ENCODE results near the gene GDPD1.
"Not testable (repeated sequence)": the region's sequence is repeated elsewhere in the genome, so short reads cannot be mapped to it uniquely, and the experiment has no call there.

The GDPD1 gene
- 2.9 to 3.6 reads per million in 2 donors for total RNA-seq

DNA sequence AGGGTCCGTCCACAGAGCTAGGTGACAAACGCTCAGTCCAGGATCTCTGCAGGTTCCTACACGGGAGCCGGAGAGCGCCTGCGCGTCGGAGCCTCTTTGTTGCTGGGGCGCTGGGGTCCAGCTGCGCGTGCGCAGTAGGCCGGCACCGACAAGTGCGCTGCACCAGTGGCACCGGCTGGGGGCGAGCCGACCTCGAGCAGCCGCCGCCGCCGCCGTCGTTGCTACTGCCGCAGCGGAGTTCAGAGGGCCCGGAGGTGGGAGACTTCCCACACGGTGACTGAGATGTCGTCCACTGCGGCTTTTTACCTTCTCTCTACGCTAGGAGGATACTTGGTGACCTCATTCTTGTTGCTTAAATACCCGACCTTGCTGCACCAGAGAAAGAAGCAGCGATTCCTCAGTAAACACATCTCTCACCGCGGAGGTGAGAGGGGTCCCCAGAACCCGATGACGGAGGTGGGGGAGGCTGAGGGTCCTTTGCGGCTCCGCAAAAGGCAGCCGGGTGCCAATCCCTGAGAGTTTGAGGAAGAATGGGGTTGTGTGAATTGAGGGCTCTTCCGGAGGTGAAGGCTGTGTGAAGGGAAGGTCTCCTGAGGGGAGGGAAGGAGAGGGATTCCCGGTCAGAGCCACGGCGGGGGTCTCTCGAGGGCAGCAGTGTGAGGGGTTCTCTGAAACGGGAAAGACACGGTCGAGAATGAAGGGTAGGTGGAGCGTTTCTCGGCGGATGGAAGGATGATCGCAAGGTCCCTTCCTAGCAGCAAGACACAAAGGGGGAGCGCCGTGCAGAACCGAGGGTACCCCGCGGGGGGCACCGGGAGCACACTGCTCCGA, at the start of gene GDPD1:
GDPD1 (plus strand) TSS at position 184 of the 831 bp plus-strand sequence; CDS start at position 283, 99 bp downstream.
- DNase-seq = peak; percentile 95

DNA sequence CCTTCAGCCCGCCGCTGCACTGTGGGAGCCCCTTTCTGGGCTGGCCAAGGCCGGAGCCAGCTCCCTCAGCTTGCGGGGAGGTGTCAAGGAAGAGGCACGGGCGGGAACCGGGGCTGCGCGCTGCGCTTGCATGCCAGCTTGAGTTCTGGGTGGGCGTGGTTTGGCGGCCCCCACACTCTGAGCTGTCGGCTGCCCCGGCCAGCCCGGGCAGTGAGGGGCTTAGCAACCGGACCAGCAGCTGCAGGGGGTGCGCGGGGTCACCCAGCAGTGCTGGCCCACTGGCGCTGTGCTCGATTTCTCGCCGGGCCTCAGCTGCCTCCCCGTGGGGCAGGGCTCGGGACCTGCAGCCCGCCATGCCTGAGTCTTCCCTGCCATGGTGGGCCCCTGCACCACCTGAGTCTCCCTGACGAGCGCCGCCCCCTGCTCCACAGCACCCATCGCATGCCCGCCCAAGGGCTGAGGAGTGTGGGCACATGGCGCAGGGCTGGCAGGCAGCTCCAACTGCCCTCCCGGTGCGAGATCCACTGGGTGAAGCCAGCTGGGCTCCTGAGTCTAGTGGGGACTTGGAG, 47.8 kb upstream of the GDPD1 start:
- no peak for DNase-seq

DNA sequence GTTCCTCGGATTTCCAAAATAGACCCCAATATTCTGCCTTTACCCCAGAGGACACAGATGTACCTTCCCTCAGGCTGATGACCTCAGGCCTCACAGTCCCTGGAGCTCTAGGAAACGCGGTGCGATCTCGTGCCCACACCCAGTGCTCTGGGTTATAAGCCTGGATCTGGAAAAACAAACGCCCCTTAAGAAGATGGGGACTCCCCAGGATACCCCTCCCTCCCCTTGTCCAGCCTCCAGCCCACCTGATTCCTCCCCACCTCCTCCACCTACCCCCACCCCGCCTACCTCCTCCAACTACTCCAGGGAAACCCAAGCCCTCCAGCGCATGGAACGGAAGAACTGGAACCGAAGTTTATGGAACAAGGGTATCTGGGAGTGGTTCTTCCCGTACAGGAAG, 45.6 kb upstream of the GDPD1 start:
- no peak for DNase-seq

DNA sequence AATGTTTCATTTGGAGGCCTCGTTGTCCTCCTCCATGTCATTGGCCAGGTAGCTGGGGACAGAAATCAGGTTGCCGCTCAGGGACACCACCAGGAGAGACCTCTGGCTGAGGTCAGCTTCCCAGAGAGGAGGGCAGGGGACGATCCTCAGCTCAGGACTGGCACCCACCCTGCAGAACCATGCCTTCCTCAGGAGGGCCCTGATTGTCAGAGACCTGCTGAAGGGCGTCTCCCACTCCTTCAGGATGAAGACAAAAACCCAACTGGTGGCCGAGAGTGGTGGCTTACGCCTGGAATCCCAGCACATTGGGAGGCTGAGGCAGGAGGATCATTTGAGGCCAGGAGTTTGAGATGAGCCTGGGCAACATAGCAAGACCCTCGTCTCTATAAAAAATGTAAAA, 45.2 kb upstream of the GDPD1 start:
- no peak for DNase-seq

DNA sequence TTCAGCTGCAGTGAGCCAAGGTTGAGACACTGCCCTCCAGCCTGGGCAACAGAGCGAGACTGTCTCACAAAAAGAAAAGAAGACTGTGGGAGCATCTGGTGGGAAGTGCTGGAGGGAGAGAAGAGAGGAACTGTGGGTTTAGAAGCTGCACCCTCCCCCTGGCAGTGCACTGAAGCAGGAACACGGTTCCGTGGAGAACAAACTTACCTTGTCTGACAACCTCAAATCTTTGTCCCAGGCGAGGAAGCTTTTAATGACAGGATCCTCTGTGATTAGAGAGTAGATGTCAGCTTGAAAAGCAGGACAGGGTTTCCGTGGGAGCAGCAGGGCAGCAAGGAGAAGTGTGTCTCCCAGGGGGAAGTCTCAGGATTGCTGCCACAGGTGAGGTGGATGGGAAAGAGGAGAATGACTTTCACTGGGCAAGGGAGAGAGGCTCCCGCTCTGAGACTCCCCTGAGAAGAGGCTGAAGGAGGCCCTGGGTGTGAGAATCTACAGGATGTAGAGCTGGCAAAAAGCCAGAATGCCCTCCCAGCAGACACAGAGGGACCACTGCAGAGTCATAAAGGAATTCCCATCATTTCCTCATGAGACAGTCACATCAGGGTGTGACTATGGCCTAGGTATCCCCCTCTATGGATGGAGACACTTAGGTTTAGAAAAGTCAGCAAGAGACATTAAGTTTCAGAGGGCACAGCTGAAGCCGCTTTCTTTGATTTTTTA, 41.9 kb upstream of the GDPD1 start:
- no peak for DNase-seq

DNA sequence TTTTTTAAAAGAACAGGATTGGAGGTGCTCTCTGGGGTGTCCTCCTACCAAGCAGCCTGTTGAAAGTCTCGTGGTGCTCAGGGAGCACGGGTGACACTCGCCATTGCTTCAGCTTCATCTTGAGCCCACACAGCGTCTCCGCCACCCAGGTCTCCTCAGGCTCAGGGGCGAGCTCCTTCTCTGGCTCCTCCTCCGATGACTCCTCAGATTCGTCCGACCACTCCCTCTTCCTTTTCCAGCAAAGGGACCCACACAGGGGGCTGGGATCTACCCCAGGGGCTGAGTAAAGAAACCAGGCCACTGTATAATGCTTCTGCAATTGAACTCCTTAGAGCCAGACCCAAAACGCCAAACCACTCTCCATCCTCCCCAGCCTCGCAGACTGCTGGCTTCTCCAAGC, 40.7 kb upstream of the GDPD1 start:
- not testable (repeated sequence) for DNase-seq

DNA sequence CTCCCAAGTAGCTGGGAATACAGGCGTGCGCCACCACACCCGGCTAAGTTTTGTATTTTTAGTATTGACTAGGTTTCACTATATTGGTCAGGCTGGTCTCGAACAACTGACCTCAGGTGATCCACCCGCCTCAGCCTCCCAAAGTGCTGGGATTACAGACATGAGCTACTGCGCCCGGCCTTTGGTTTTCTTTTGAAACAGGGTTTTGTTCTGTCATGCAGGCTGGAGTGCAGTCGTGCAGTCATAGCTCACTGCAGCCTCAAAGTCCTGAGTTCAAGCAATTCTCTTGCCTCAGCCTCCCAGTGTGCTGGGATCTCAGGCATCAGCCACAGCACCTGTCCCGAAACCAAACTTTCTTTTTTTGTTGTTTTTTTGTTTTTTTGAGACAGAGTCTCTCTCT, 39.7 kb upstream of the GDPD1 start:
- no peak for DNase-seq

DNA sequence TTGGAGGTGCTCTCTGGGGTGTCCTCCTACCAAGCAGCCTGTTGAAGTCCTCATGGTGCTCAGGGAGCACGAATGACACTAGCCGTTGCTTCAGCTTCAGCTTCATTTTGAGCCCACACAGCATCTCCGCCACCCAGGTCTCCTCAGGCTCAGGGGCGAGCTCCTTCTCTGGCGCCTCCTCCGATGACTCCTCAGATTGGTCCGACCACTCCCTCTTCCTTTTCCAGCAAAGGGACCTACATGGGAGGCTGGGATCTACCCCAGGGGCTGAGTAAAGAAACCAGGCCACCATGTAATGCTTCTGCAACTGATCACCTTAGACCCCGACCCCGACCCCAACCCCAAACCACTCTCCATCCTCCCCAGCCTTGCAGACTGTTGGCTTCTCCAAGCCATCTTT, 38.8 kb upstream of the GDPD1 start:
- no peak for DNase-seq

DNA sequence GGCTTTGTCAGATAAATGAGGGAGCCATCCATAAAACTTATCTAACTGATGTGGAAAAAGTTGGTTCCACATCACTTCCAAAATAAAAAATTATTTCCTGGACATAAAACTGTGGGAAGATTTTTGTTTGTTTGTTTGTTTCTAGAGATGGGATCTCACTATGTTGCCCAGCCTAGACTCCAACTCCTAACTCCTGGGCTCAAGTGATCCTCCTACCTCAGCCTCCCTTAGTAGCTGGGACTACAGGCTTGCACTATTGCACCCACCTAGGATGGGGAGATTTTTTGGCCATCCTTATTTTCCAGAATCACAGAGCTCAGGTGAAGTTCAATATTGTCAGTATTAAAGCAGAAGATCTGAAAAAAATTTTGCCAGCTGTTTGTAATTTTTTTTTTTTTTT, 34.3 kb upstream of the GDPD1 start:
- no peak for DNase-seq

DNA sequence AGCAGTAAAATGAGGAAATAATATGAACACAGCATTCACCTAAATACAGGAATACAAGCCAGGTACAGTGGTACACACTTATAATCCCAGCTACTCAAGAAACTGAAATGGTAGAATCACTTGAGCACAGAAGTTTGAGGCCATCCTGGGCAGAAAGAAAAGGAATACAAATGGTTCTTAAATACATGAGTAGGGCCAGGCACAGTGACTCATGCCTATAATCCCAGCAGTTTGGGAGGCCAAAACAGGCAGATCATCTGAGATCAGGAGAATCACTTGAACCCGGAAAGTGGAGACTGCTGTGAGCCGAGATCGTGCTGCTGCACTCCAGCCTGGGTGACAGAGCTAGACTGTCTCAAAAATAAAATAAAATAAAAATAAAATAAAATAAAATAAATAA, 33.5 kb upstream of the GDPD1 start:
- DNase-seq = no peak

DNA sequence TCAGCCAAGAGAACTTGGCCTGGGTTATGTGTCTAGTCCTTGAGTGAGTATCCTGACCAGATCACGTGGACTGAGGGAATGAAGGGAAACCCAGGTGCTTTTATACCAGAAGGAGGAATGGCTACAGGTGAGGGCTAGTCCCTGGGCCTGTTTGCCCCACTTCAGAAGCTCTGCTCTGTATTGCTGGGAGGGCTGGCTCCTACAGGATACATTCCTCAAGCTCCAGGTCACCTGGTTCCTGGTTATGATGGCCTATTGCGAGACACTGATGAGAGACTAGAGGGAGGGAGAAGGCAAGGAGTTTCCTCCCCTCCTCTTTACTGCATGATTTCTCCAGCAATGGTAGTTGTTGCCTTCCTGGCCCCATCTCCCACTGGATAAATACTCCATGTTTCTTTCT, 29.5 kb upstream of the GDPD1 start:
- no peak for DNase-seq

DNA sequence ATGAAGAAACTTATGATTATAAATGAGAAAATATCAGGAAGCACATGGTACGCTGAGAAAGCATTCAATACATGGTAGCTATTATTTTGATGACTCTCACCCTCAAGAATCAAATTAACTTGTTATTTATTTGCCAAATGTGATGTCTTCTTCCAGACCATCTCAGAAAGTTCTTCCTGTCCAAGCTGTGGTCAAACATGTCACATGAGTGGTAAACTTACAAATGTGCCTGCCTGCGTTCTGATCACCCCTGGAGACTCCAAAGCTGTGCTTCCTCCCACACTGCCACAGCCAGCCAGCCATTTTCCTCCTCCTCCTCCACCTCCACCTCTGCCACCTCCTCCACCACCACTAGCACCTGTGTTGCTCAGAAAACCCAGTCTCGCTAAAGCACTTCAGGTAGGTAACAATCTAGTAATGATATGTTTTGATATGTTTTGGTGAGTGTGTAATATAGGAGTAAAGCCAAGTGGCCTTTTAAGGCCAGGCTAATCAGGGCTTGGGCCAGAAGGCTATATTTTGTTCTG, 26.9 kb upstream of the GDPD1 start:
- DNase-seq = no peak

DNA sequence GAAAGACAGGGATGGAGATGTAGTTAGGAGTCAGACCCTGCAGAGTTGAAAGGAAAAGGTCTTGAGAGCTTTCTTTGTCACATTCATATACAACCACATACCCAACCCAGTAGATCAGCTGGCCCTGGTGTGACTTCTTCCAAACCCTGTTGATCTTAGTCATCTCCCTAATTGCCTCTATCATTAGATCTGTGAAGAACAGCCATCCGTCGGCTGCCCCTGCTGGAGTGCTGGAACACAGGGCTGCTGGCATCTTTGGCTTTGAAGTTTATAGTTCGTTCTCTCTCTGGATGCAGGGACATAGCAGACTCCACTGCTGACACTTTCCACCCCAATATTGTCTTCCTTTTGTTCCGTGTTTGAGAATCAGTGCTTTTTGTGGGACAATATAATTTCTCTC, 20.9 kb upstream of the GDPD1 start:
- no peak for DNase-seq

DNA sequence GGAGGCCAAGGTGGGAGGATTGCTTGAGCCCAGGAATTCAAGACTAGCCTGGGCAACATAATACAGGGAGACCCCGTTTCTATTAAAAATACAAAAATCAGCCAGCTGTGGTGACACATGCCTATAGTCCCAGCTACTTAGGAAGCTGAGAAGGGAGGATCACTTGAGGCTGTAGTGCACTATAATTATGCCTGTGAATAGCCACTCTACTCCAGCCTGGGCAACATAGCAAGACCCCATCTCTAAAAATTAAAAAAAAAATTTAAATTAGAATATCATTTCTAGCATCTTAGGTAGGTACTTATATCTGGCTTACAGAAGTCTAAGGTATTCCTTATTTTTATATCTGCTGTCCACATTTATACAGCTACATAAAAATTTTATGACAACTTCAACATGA, 18.0 kb upstream of the GDPD1 start:
- no peak for DNase-seq

DNA sequence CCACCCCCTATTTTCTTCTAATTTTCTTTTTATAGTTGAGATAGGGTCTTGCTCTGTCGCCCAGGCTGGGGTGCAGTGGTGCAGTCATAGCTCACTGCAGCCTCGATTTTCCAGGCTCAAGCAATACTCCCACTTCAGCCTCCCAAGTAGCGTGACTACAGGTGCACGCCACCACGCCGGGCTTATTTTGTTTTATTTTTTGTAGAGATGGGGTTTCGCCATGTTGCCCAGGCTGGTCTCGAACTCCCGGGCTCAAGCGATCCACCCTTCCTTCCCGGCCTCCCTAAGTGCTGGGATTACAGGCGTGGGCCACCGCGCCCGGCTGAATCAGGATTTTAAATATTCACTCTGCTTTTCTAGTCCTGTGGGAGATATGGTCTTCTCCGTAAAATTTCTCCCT, 941 bp upstream of the GDPD1 start:
- DNase-seq = no peak

DNA sequence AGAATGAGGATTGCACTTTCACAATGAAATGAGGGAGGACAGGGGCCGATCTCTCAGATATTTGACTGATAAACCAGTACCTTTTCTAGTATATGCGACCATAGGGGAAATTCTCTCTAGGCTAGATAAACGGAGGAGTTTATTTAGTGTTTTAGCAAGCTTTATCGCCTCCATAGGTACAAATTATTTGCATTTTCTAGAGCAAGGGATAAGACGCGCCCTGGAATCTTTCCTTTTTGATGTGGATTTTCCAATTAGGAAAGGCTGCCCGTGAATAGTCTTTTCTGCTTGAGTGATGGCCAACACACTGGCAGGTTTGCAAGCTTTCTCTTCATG, 351 bp upstream of the GDPD1 start:
- no peak for DNase-seq

DNA sequence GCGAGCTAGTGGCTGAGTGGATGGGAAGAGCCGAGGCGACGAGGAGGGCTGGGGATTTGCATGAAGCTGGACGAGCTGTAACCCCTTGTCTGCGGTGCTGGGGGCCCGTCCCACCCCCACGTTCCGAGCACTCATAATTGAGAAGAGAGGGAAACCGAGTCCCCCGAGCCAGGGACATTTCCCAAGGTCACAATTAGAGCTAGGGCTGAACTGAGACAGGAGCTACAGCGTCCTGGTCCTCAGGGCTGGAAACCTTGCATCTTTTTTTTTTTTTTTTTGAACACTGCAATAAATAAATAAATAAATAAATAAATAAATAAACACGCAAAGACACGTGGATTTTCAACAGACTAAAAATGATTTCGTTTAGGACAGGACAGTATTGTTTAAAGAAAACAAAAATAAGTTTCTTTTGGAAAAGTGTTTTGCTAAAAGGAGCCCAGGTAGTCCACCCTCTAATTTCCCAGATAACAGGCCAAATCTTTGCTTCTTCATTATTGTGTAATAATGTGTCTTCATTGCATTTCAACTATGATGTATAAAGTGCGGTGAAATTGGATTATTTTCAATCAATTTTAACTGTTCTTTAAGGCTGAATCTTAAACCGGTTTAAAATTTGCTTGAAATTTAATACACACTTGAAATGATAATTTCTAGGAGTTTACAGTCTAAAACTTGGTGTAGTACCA, 992 bp downstream of the GDPD1 start:
- DNase-seq = no peak

DNA sequence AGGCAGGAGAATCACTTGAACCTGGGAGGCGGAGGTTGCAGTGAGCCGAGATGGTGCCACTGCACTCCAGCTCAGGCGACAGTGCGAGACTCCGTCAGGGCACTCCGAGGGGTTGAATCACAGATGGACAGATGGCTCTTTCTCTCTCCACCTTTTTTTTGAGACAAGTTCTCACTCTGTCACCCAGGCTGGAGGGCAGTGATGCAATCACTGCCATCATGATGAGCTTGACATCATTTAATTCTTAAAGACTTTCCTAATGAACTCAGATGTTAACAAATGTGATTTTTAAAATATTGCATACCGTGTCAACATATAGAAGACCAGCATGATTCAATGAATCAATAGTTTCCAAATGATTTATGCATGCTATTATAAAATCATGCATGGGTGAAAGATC, 3.5 kb downstream of the GDPD1 start:
- DNase-seq = no peak

DNA sequence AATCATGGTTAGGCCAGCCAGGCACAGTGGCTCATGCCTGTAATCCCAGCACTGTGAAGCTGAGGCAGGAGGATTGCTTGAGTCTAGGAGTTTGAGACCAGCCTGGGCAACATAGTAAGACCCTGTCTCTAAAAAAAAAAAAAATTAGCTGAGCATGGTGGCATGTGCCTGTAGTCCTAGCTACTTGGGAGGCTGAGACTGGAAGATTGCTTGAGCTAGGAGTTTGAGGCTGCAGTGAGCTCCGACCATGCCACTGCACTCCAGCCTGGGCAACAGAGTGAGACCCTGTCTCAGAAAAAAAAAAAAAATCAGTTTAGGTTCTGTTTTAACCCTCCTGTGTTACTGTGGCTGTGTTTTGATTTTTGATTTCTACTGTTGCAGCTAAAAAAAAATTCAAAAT, 8.3 kb downstream of the GDPD1 start:
- not testable (repeated sequence) for DNase-seq

DNA sequence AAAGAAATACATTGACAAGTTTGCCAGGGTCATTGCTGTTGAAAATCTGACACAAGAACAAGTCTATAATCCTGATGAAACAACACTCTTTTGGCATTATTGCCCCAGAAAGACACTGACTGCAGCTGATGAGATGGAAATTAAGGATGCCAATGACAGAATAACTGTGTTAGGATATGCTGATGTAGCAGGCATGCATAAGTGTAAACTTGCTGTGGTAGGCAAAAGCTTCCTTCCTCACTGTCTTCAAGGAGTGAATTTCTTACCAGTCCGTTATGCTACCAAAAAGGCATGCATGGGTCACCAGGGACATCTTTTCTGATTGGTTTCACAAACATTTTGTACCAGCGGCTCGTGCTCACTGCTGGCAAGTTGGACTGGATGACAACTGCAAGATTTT, 10.5 kb downstream of the GDPD1 start:
- DNase-seq = no peak

DNA sequence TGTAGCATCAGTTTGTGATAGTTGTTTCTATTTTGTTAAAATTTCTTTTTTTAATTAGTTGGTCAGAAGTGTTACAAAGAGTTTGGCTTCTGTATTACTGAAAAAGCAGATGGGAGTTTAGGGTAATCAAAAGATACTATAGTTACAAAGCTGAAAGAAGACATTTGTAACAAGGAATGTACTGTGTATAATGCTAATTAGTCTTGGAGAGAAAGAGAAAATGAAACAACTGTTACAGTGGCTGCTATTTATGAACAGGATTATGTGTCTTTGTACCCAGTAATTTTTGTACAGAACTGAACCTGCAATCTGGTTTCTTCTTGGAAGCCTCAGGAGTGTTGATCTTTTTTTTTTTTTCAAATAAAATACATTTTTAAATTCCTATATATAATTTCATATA, 14.3 kb downstream of the GDPD1 start:
- no peak for DNase-seq

DNA sequence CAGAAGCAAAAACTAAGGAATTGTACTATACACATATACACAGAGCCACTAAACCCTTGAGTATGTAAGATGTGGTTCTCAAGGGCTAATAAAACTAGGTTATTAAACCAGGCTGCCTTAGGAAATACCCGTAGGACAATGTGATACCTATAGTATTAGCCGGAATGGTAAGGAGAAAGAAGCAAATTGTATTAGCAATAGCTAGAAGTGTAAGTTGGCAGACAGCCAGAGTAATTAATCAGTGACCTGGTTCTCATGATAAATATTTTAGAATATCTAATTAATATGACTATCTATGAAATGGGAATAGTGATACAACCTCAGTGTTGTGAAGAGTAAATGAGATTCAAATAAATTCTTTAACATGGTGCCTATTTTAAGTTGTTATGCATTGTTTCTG, 18.6 kb downstream of the GDPD1 start:
- DNase-seq = no peak

DNA sequence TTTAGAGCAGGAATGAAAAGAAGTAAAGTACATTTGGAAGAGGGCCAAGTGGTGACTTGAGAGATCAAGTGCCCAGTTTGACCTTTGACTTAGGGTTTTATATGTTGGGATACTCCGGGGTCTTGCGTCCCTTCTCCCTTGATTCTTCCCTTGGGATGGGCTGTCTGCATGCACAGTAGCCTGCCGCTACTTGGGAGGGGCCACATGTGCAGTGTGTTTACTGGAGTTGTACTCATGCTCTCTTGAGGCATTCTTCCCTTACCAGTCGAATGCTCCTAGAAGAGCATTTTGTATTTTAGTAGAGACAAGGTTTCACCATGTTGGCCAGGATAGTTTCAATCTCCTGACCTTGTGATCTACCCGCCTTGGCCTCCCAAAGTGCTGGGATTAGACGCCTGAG, 23.8 kb downstream of the GDPD1 start:
- DNase-seq = no peak

All from T-helper 9 cell (primary cell).